ENCODE results near the gene CARM1.

Gene CARM1

GRCh38 chr19:10870955-10871603 lies at the start of gene CARM1:
Gene CARM1, plus strand, starts transcription at chr19:10871553. Its CDS starts 150 bp downstream, at chr19:10871703.
- no peaks in the 10 kb centered on the region for H3K27me3 Mint-ChIP-seq
- H3K27ac Mint-ChIP-seq, result peak within 1 kb of the TSS; percentile 89
- ATAC-seq (ENCODE audit: low read depth) (peak; percentile 80), DNase-seq (ENCODE audit: low spot score in 2 of 2) (peak; percentile 99)
- H3K4me1 Mint-ChIP-seq, result peaks cover 29% of the 10 kb centered on the region
- no peaks in the 10 kb centered on the region for H3K9me3 Mint-ChIP-seq
- H3K36me3 Mint-ChIP-seq, result peaks cover 1% of the 10 kb centered on the region
- H3K4me3 Mint-ChIP-seq, result peak within 1 kb of the TSS; percentile 89

- Mint-ChIP-seq H3K27ac (no peak overlapping the region), H3K27me3 (no peaks in the 10 kb centered on the region)
Observed at GRCh38 chr19:10823690-10824089, 47.7 kb upstream of the CARM1 start.

GRCh38 chr19:10826231-10826630 lies 45.1 kb upstream of the CARM1 start:
- Mint-ChIP-seq H3K36me3 (peaks cover 9% of the 10 kb centered on the region), H3K4me3 (no peak overlapping the region), H3K4me1 (no peaks in the 10 kb centered on the region), H3K27ac (no peak overlapping the region), H3K9me3 (no peaks in the 10 kb centered on the region), H3K27me3 (no peaks in the 10 kb centered on the region)
- DNase-seq (ENCODE audit: low spot score in 2 of 2), result no peak
- no peak for ATAC-seq (ENCODE audit: low read depth)

More at GRCh38 chr19:10823690-10824089, 47.7 kb upstream of the CARM1 start:
- no peak for ATAC-seq (ENCODE audit: low read depth)
- Mint-ChIP-seq H3K9me3 (no peaks in the 10 kb centered on the region), H3K4me3 (no peak overlapping the region), H3K4me1 (no peaks in the 10 kb centered on the region), H3K36me3 (peaks cover 24% of the 10 kb centered on the region)
- DNase-seq (ENCODE audit: low spot score in 2 of 2), result no peak

GRCh38 chr19:10826846-10827245 lies 44.5 kb upstream of the CARM1 start:
- ATAC-seq (ENCODE audit: low read depth) (no peak), DNase-seq (ENCODE audit: low spot score in 2 of 2) (no peak)
- Mint-ChIP-seq H3K27ac (no peak overlapping the region), H3K4me1 (no peaks in the 10 kb centered on the region), H3K27me3 (no peaks in the 10 kb centered on the region), H3K9me3 (no peaks in the 10 kb centered on the region), H3K36me3 (peaks cover 9% of the 10 kb centered on the region), H3K4me3 (no peak overlapping the region)

- Mint-ChIP-seq H3K27me3 (no peaks in the 10 kb centered on the region), H3K9me3 (no peaks in the 10 kb centered on the region), H3K36me3 (peaks cover 12% of the 10 kb centered on the region), H3K4me1 (no peaks in the 10 kb centered on the region), H3K4me3 (no peak overlapping the region), H3K27ac (no peak overlapping the region)
- ATAC-seq (ENCODE audit: low read depth) (peak; percentile 24), DNase-seq (ENCODE audit: low spot score in 2 of 2) (no peak)
Observed at GRCh38 chr19:10828981-10829821, 42.2 kb upstream of the CARM1 start.

GRCh38 chr19:10829967-10830366 lies 41.4 kb upstream of the CARM1 start:
- no peaks in the 10 kb centered on the region for H3K9me3 Mint-ChIP-seq
- no peaks in the 10 kb centered on the region for H3K27me3 Mint-ChIP-seq
- no peak overlapping the region for H3K4me3 Mint-ChIP-seq
- ATAC-seq (ENCODE audit: low read depth) (no peak), DNase-seq (ENCODE audit: low spot score in 2 of 2) (no peak)
- H3K36me3 Mint-ChIP-seq, result peaks cover 12% of the 10 kb centered on the region
- H3K27ac Mint-ChIP-seq, result no peak overlapping the region
- H3K4me1 Mint-ChIP-seq, result no peaks in the 10 kb centered on the region

GRCh38 chr19:10830370-10830769 lies 41.0 kb upstream of the CARM1 start:
- peaks cover 10% of the 10 kb centered on the region for H3K36me3 Mint-ChIP-seq

GRCh38 chr19:10830931-10831779 lies 40.2 kb upstream of the CARM1 start:
- Mint-ChIP-seq H3K36me3 (peaks cover 8% of the 10 kb centered on the region), H3K4me1 (peaks cover 4% of the 10 kb centered on the region), H3K27ac (no peak overlapping the region)

More at GRCh38 chr19:10830370-10830769, 41.0 kb upstream of the CARM1 start:
- DNase-seq (ENCODE audit: low spot score in 2 of 2) (no peak), ATAC-seq (ENCODE audit: low read depth) (no peak)
- Mint-ChIP-seq H3K4me3 (no peak overlapping the region), H3K27ac (no peak overlapping the region), H3K9me3 (no peaks in the 10 kb centered on the region), H3K4me1 (peaks cover under 1% of the 10 kb centered on the region), H3K27me3 (no peaks in the 10 kb centered on the region)

GRCh38 chr19:10831987-10832938 lies 39.1 kb upstream of the CARM1 start:
- DNase-seq (ENCODE audit: low spot score in 2 of 2), result no peak
- H3K27me3 Mint-ChIP-seq, result no peaks in the 10 kb centered on the region
- peaks cover 7% of the 10 kb centered on the region for H3K36me3 Mint-ChIP-seq
- ATAC-seq (ENCODE audit: low read depth), result no peak
- peaks cover 4% of the 10 kb centered on the region for H3K9me3 Mint-ChIP-seq
- peaks cover 8% of the 10 kb centered on the region for H3K4me1 Mint-ChIP-seq
- H3K4me3 Mint-ChIP-seq, result no peak overlapping the region
- H3K27ac Mint-ChIP-seq, result peak overlapping the region; percentile 20

More at GRCh38 chr19:10830931-10831779, 40.2 kb upstream of the CARM1 start:
- DNase-seq (ENCODE audit: low spot score in 2 of 2) (no peak), ATAC-seq (ENCODE audit: low read depth) (no peak)
- no peaks in the 10 kb centered on the region for H3K27me3 Mint-ChIP-seq
- peaks cover 1% of the 10 kb centered on the region for H3K9me3 Mint-ChIP-seq
- no peak overlapping the region for H3K4me3 Mint-ChIP-seq

GRCh38 chr19:10832939-10833296 lies 38.4 kb upstream of the CARM1 start:
- Mint-ChIP-seq H3K27me3 (no peaks in the 10 kb centered on the region), H3K9me3 (peaks cover 4% of the 10 kb centered on the region), H3K4me3 (no peak overlapping the region), H3K4me1 (peaks cover 8% of the 10 kb centered on the region), H3K27ac (no peak overlapping the region), H3K36me3 (peaks cover 7% of the 10 kb centered on the region)
- no peak for ATAC-seq (ENCODE audit: low read depth)
- no peak for DNase-seq (ENCODE audit: low spot score in 2 of 2)

GRCh38 chr19:10835089-10835753 lies 36.1 kb upstream of the CARM1 start:
- peaks cover 11% of the 10 kb centered on the region for H3K4me1 Mint-ChIP-seq
- H3K36me3 Mint-ChIP-seq, result peaks cover 7% of the 10 kb centered on the region

GRCh38 chr19:10835754-10836478 lies 35.4 kb upstream of the CARM1 start, which contains the start of gene TMED1:
Gene TMED1, minus strand, starts transcription at chr19:10836212. Its CDS starts 21 bp downstream, at chr19:10836191.
- H3K4me3 Mint-ChIP-seq, result peak within 1 kb of the TSS; percentile 99
- peaks cover 7% of the 10 kb centered on the region for H3K9me3 Mint-ChIP-seq

More at GRCh38 chr19:10835089-10835753, 36.1 kb upstream of the CARM1 start:
- Mint-ChIP-seq H3K9me3 (peaks cover 7% of the 10 kb centered on the region), H3K4me3 (peak overlapping the region; percentile 99), H3K27me3 (peaks cover 1% of the 10 kb centered on the region), H3K27ac (peak overlapping the region; percentile 99)
- no peak for ATAC-seq (ENCODE audit: low read depth)
- DNase-seq (ENCODE audit: low spot score in 2 of 2), result no peak

More at GRCh38 chr19:10835754-10836478, 35.4 kb upstream of the CARM1 start, which contains the start of gene TMED1:
- Mint-ChIP-seq H3K4me1 (peaks cover 11% of the 10 kb centered on the region), H3K27ac (peak within 1 kb of the TSS; percentile 99), H3K27me3 (peaks cover 1% of the 10 kb centered on the region), H3K36me3 (peaks cover 7% of the 10 kb centered on the region)
- ATAC-seq (ENCODE audit: low read depth) (peak; percentile 86), DNase-seq (ENCODE audit: low spot score in 2 of 2) (peak; percentile 89 to 93)

All from memory B cell (primary cell).